ENCODE results near the gene ZNF486. TPM values are rescaled to one million over a fixed set of nuclear protein-coding genes. Genes with fewer than 3 reads are reported as not detected.

ZNF486 gene
- total RNA-seq, 1 experiment from 2014 or later = 21.1 TPM

DNA sequence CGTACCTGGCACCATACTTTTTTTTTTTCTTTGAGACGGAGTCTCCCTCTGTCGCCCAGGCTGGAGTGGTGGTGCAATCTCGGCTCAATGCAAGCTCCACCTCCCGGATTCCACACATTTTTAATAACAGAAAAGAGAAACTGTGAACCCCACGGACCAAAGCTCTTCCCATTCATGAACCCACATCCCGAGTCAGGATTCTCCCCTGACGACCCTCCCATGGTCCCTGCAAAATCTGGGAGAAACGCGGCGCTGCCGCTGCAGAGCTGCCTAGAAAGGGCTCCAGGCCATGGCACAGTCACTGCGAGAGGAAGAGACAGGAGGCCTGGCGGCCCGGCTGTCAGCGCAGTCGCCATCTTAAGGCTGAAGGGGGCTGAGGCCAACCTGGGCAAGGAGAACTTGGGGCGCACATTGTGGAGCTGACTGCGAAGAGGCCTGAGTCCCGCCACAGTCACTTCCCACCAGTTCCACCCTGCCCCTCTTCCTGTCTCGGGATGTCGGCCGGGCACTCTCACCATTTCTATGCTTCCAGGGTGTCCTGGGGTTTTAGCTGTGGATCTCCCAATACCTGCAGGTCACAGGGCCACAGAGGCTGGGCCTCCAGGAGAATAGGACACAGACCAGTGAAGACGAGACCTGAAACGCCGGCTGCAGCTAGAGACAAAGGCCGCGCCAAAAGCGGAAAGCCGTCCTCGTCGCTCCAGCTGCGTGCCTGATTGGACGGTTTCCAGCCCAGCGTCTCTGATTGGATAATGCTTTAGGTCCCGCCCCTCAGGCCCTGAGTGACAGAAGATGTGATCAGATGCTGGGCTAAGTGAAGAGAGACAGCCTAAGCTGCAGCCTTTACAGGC is 71.0 kb downstream of the ZNF486 start:
- no peaks in the 10 kb centered on the region for H3K27me3 ChIP-seq (ENCODE audit: insufficient read depth, low read length)
- no peaks in the 10 kb centered on the region for H4K20me1 ChIP-seq (ENCODE audit: control insufficient read depth, insufficient read depth, insufficient read length)
- Mint-ChIP-seq H3K9me3 (peaks cover 7 to 18% of the 10 kb centered on the region in 2 experiments; a peak in 4 of 5 replicates), H3K4me1 (peaks cover 36 to 40% of the 10 kb centered on the region in 2 experiments), H3K27me3 (ENCODE audit: low read depth) (no peaks in the 10 kb centered on the region), H3K4me3 (peak overlapping the region; percentile 96 to 99), H3K36me3 (ENCODE audit: insufficient read depth in 1 of 3, low read depth in 3 of 3) (peaks cover 23 to 40% (median 31%) of the 10 kb centered on the region in 3 experiments), H3K27ac (peak overlapping the region; percentile 99 to 100 (median 100))
- H3K14ac ChIP-seq (ENCODE audit: insufficient read depth, low read length) = peak overlapping the region; percentile 90
- H3K4ac ChIP-seq (ENCODE audit: low read depth, low read length) = no peak overlapping the region; the same call in 1 of the 2 replicates
- H2AFZ ChIP-seq (ENCODE audit: low read length) = no peak overlapping the region
- peak overlapping the region; percentile 11 for H2BK5ac ChIP-seq (ENCODE audit: insufficient read length, low read length)
- H3K56ac ChIP-seq (ENCODE audit: insufficient read length, low read depth, low read length) = no peak overlapping the region
- H2BK15ac ChIP-seq (ENCODE audit: low read depth, low read length) = no peak overlapping the region
- H3K4me1 ChIP-seq (ENCODE audit: insufficient read depth, low read length) = peaks cover 7% of the 10 kb centered on the region; the same call in 1 of the 2 replicates
- H3K27ac ChIP-seq (ENCODE audit: insufficient read length, low read depth, low read length) = peak overlapping the region; percentile 22
- peak overlapping the region; percentile 98 for H3K9ac ChIP-seq (ENCODE audit: extremely low read depth, insufficient read length, low read length)
- no CpG with 5 or more reads among the region's 36 CpGs for WGBS (ENCODE audit: extremely low coverage, insufficient read length, low lambda C conversion rate)
- DNase-seq = peak; percentile 97
- no peak overlapping the region for H3K23ac ChIP-seq (ENCODE audit: insufficient read length, low read depth, low read length)
- H4K8ac ChIP-seq (replicated peaks; ENCODE audit: insufficient read length, low read depth, low read length) = no peak overlapping the region
- H2BK20ac ChIP-seq (ENCODE audit: low read depth, low read length, poor library complexity, severe bottlenecking) = no peak overlapping the region
- H4K5ac ChIP-seq (ENCODE audit: insufficient read length, low read depth, low read length) = peak overlapping the region; percentile 15
- H3K4me2 ChIP-seq (ENCODE audit: insufficient read depth, insufficient read length, low read length) = peak overlapping the region; percentile 62
- no peak overlapping the region for H4K91ac ChIP-seq (ENCODE audit: insufficient read length, low read depth, low read length)
- no peak for TF ChIP-seq CTCF (conservative IDR thresholded peaks at IDR 0.05)
- H3K79me1 ChIP-seq (ENCODE audit: insufficient read depth, low read depth, low read length, poor library complexity, severe bottlenecking) = peaks cover 5% of the 10 kb centered on the region
- no peak overlapping the region for H2AK5ac ChIP-seq (ENCODE audit: insufficient read length, low read length)
- H2BK12ac ChIP-seq (ENCODE audit: insufficient read length, low read depth, low read length) = no peak overlapping the region
- no peaks in the 10 kb centered on the region for H3K9me3 ChIP-seq (ENCODE audit: control insufficient read depth, low read depth, low read length)
- H3K23me2 ChIP-seq (ENCODE audit: insufficient read length, low read depth, low read length, poor library complexity, severe bottlenecking) = peaks cover 4% of the 10 kb centered on the region
- no peak overlapping the region for H3T11ph ChIP-seq (ENCODE audit: low read length)
- H2BK120ac ChIP-seq (ENCODE audit: low read depth, low read length, poor library complexity, severe bottlenecking) = no peak overlapping the region
- H3K18ac ChIP-seq (ENCODE audit: insufficient read length, low read depth, low read length) = peak overlapping the region; percentile 92
- peaks cover 30% of the 10 kb centered on the region; the same call in 1 of the 2 replicates for H3K79me2 ChIP-seq (ENCODE audit: insufficient read depth, low read length)

All from H9 (cell line).